WTC11 (cell line): ENCODE data around the gene NPY5R. TPM values are rescaled to one million over a fixed set of nuclear protein-coding genes. Genes with fewer than 3 reads are reported as not detected.

ENCODE experiments used
- ATAC-seq: fragments of 200-7000 bp; cut with Tn5 transposase; 2 replicates; pipeline ENCODE4 v1.10.0; 2021; ENCODE audit warnings: mild to moderate bottlenecking, moderate library complexity
- CTCF ChIA-PET: fragments of 300-600 bp; sonication (Branson Sonifier 250); formaldehyde crosslinking; loops from one replicate; lab custom pipeline; 2021; ENCODE audit warnings: antibody characterized with exemption; lab: Charles Lee
- POLR2A ChIA-PET: fragments of 350-600 bp; sonication (Branson Sonifier 250); formaldehyde crosslinking; loops from one replicate; lab custom pipeline; 2021; ENCODE audit warnings: antibody characterized with exemption; lab: Charles Lee
- DNase-seq: peaks from one replicate; pipeline ENCODE4 v3.0.0; 2021; ENCODE audit warnings: low spot score
- H3K27ac Mint-ChIP-seq: 2 replicates; pipeline ENCODE4 v1.8.0; 2021; ENCODE audit warnings: mixed read lengths
- H3K27me3 Mint-ChIP-seq: 2 replicates; pipeline ENCODE4 v1.8.0; 2021; ENCODE audit warnings: low read depth, mild to moderate bottlenecking, moderate library complexity, mixed read lengths
- H3K36me3 Mint-ChIP-seq: 2 replicates; pipeline ENCODE4 v1.8.0; 2021; ENCODE audit warnings: mixed read lengths
- H3K4me1 Mint-ChIP-seq: 2 replicates; pipeline ENCODE4 v1.8.0; 2022; ENCODE audit warnings: mixed read lengths
- H3K4me3 Mint-ChIP-seq: 2 replicates; pipeline ENCODE4 v1.8.0; 2021; ENCODE audit warnings: mild to moderate bottlenecking, moderate library complexity, mixed read lengths
- H3K9me3 Mint-ChIP-seq: 2 replicates; pipeline ENCODE4 v1.8.0; 2021; ENCODE audit warnings: mixed read lengths
- ATF1 ChIP-seq: sonication (generic); formaldehyde crosslinking; IDR thresholded peaks from 2 replicates; pipeline ENCODE4 v1.8.1; 2023; ENCODE audit warnings: mild to moderate bottlenecking, moderate library complexity, missing genetic modification reagents
- CDX4 ChIP-seq: fragments of 250-450 bp; sonication (Bioruptor Pico); IDR thresholded peaks from 2 replicates; pipeline ENCODE4 v1.9.0; 2021; ENCODE audit warnings: moderate library complexity, mild to moderate bottlenecking, inconsistent platforms, borderline replicate concordance
- CTCF ChIP-seq: fragments of 200-600 bp; IDR thresholded peaks from 2 replicates; pipeline ENCODE4 v1.8.0; 2022; ENCODE audit warnings: antibody characterized with exemption
- E2F4 ChIP-seq: sonication (generic); formaldehyde crosslinking; IDR thresholded peaks from 2 replicates; pipeline ENCODE4 v1.8.1; 2022; ENCODE audit warnings: low read depth, mild to moderate bottlenecking, moderate library complexity, missing genetic modification reagents, borderline replicate concordance
- ELF4 ChIP-seq: sonication (generic); formaldehyde crosslinking; IDR thresholded peaks from 2 replicates; pipeline ENCODE4 v1.8.1; 2022; ENCODE audit warnings: low read depth, mild to moderate bottlenecking, moderate library complexity, missing genetic modification reagents
- ESRRA ChIP-seq: sonication (generic); formaldehyde crosslinking; IDR thresholded peaks from 2 replicates; pipeline ENCODE4 v1.8.1; 2022; ENCODE audit warnings: mild to moderate bottlenecking, missing genetic modification reagents, borderline replicate concordance
- FOXK1 ChIP-seq: sonication (generic); formaldehyde crosslinking; IDR thresholded peaks from 2 replicates; pipeline ENCODE4 v1.8.0; 2022; ENCODE audit warnings: mild to moderate bottlenecking, moderate library complexity, missing genetic modification reagents
- GRHL2 ChIP-seq: fragments of 250-450 bp; sonication (Bioruptor Pico); IDR thresholded peaks from 2 replicates; pipeline ENCODE4 v1.8.0; 2022; ENCODE audit warnings: mild to moderate bottlenecking, moderate library complexity; ENCODE audit not compliant: insufficient replicate concordance, severe bottlenecking
- MXD4 ChIP-seq: fragments of 250-450 bp; sonication (Bioruptor Pico); IDR thresholded peaks from 2 replicates; pipeline ENCODE4 v1.8.0; 2021; ENCODE audit warnings: mild to moderate bottlenecking, moderate library complexity, borderline replicate concordance
- TCF7 ChIP-seq: sonication (generic); formaldehyde crosslinking; IDR thresholded peaks from 2 replicates; pipeline ENCODE4 v1.8.0; 2022; ENCODE audit warnings: mild to moderate bottlenecking, low read depth, missing genetic modification reagents, moderate library complexity
- TEAD1 ChIP-seq: sonication (generic); formaldehyde crosslinking; IDR thresholded peaks from 2 replicates; pipeline ENCODE4 v1.8.0; 2022; ENCODE audit warnings: mild to moderate bottlenecking, missing genetic modification reagents
- ZNF138 ChIP-seq: sonication (generic); formaldehyde crosslinking; conservative IDR thresholded peaks from 2 replicates; pipeline ENCODE4 v1.8.1; 2022; ENCODE audit warnings: mild to moderate bottlenecking, moderate library complexity, missing genetic modification reagents
- ZNF396 ChIP-seq: fragments of 250-450 bp; sonication (Bioruptor Pico); IDR thresholded peaks from 2 replicates; pipeline ENCODE4 v1.8.0; 2021; ENCODE audit warnings: mild to moderate bottlenecking, moderate library complexity, borderline replicate concordance
- ZNF425 ChIP-seq: fragments of 250-450 bp; sonication (Bioruptor Pico); conservative IDR thresholded peaks from 2 replicates; pipeline ENCODE4 v1.9.0; 2021; ENCODE audit warnings: mild to moderate bottlenecking
- ZNF512 ChIP-seq: sonication (generic); formaldehyde crosslinking; IDR thresholded peaks from 2 replicates; pipeline ENCODE4 v1.8.1; 2022; ENCODE audit warnings: missing genetic modification reagents, borderline replicate concordance
- ZSCAN18 ChIP-seq: fragments of 250-450 bp; sonication (Bioruptor Pico); IDR thresholded peaks from 2 replicates; pipeline ENCODE4 v2.1.2; 2022; ENCODE audit warnings: mild to moderate bottlenecking, moderate library complexity
- total RNA-seq: library from RNA; stranded (reverse); gene quantifications from 3 replicates; pipeline ENCODE4 v1.2.3, GENCODE V29; 2021

The NPY5R gene
- total RNA-seq, 1 experiment from 2014 or later, result 4.5 TPM

GRCh38 chr4:163372029-163372428 is 28.3 kb downstream of the NPY5R start (continued):
- no peak for TF ChIP-seq ZSCAN18 (CRISPR knock-in tag)

- no peak for TF ChIP-seq ESRRA (CRISPR knock-in tag)
- no peak for TF ChIP-seq CDX4
- TF ChIP-seq TCF7 (CRISPR knock-in tag), result no peak
- TF ChIP-seq CTCF, result no peak
- TF ChIP-seq ZNF396 (CRISPR knock-in tag), result no peak
- no peak for TF ChIP-seq ZNF425
- no peak for TF ChIP-seq ATF1 (CRISPR knock-in tag)
- no peak for TF ChIP-seq GRHL2 (CRISPR knock-in tag)
- no peak for TF ChIP-seq ZNF512
- TF ChIP-seq ZNF138 (CRISPR knock-in tag), result no peak
- TF ChIP-seq TEAD1, result no peak
- TF ChIP-seq FOXK1 (CRISPR knock-in tag), result no peak
- no peak for TF ChIP-seq ELF4 (CRISPR knock-in tag)
- TF ChIP-seq E2F4, result no peak
- Mint-ChIP-seq H3K36me3 (no peaks in the 10 kb centered on the region), H3K27ac (no peak overlapping the region), H3K4me3 (no peak overlapping the region), H3K9me3 (peaks cover 4% of the 10 kb centered on the region), H3K27me3 (no peaks in the 10 kb centered on the region), H3K4me1 (peaks cover 7% of the 10 kb centered on the region; the same call in 1 of the 2 replicates)
- ChIA-PET POLR2A (no interaction called here), CTCF (no interaction called here)
- DNase-seq (no peak), ATAC-seq (no peak)
These were observed 35.0 kb downstream of the NPY5R start for GRCh38 chr4:163378661-163379060.

- CTCF ChIA-PET, result interaction anchor here (1.2 kb wide), 1 partner anchor 48 kb away, joined by 3 read pairs; the partner anchor contains the start of gene NPY1R
- peaks cover 13% of the 10 kb centered on the region for H3K4me1 Mint-ChIP-seq
These were observed 37.0 kb downstream of the NPY5R start for GRCh38 chr4:163380703-163381102.

More at GRCh38 chr4:163380703-163381102, 37.0 kb downstream of the NPY5R start:
- ATAC-seq, result no peak
- peaks cover 6% of the 10 kb centered on the region for H3K9me3 Mint-ChIP-seq
- POLR2A ChIA-PET, result no interaction called here
- H3K27ac Mint-ChIP-seq, result 0 out of 2 replicates have a peak overlapping the region, but pooled peaks have one; percentile 45
- H3K4me3 Mint-ChIP-seq, result no peak overlapping the region
- no peak for TF ChIP-seq MXD4 (CRISPR knock-in tag)
- no peak for TF ChIP-seq ZNF512
- no peaks in the 10 kb centered on the region for H3K27me3 Mint-ChIP-seq
- no peak for DNase-seq
- no peaks in the 10 kb centered on the region for H3K36me3 Mint-ChIP-seq
